ENCODE measurements around the gene CDH13. TPM values are rescaled to one million over a fixed set of nuclear protein-coding genes. Genes with fewer than 3 reads are reported as not detected.

CDH13 gene
- polyA plus RNA-seq, 1 donor from 2014 or later = 3.2 TPM

DNA sequence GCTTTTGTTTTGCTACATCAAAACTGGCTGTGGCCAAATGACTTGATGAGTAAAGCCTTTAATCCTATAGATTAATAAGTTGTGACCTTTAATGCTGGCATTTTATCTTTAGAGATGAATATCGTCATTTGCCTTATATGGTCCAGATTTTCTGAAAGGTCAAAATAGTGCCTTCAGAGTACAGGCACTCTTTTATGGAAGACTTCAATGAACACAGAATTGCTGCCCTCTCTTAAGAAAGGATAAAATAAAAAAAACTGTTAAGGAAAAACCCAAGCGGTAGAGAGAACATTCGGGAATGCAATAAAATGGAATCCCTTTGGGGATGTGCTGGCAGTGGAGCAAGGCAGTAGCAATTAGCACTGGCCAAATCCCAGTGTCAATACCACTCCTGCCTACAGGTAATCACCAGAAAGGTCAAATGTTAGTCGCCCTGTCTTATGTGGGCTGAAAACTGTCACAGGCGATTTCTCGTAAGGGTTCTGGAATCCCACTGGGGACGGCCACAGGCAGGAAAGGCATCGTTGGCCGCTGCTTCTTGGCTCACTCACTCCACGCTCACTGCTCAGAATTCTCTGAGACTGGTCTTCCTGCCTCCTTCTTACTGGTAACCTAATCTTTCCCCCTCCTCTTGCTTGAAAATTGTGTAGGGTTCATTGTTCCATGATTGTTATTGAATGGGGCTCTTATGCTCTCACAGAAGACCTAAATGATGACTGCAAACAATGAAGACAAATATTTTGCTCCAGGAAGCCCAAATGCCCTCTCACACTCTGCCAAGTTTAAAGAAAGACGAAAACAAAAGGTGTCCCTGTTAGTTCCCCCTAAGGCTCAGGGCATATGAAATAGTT is 1135.6 kb downstream of the CDH13 start:
- H2AFZ ChIP-seq (ENCODE audit: low read depth, low read length) = no peak overlapping the region
- H3K27ac ChIP-seq (ENCODE audit: low read length) = no peak overlapping the region
- no peaks in the 10 kb centered on the region for H3F3A ChIP-seq (ENCODE audit: insufficient read depth, low read length, poor library complexity, severe bottlenecking)
- TF ChIP-seq MXI1 (conservative IDR thresholded peaks at IDR 0.05; ENCODE audit: poor library complexity, severe bottlenecking) (no peak), EP300 (conservative IDR thresholded peaks at IDR 0.05; ENCODE audit: poor library complexity, severe bottlenecking) (no peak), RAD21 (conservative IDR thresholded peaks at IDR 0.05) (no peak), SMC3 (conservative IDR thresholded peaks at IDR 0.05; ENCODE audit: poor library complexity) (no peak), EZH2 (IDR thresholded peaks at IDR 0.05; ENCODE audit: borderline replicate concordance, insufficient read depth, low read length, poor library complexity, severe bottlenecking) (no peak), TAF1 (IDR thresholded peaks at IDR 0.05; ENCODE audit: low read depth) (no peak), REST (IDR thresholded peaks at IDR 0.05; ENCODE audit: borderline replicate concordance) (no peak), POLR2AphosphoS5 (IDR thresholded peaks at IDR 0.05) (no peak)
- TF ChIP-seq, protein P1, sequence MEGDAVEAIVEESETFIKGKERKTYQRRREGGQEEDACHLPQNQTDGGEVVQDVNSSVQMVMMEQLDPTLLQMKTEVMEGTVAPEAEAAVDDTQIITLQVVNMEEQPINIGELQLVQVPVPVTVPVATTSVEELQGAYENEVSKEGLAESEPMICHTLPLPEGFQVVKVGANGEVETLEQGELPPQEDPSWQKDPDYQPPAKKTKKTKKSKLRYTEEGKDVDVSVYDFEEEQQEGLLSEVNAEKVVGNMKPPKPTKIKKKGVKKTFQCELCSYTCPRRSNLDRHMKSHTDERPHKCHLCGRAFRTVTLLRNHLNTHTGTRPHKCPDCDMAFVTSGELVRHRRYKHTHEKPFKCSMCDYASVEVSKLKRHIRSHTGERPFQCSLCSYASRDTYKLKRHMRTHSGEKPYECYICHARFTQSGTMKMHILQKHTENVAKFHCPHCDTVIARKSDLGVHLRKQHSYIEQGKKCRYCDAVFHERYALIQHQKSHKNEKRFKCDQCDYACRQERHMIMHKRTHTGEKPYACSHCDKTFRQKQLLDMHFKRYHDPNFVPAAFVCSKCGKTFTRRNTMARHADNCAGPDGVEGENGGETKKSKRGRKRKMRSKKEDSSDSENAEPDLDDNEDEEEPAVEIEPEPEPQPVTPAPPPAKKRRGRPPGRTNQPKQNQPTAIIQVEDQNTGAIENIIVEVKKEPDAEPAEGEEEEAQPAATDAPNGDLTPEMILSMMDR (IDR thresholded peaks at IDR 0.05; ENCODE audit: poor library complexity, severe bottlenecking) = no peak
- no peaks in the 10 kb centered on the region for H3K36me3 ChIP-seq (ENCODE audit: insufficient read depth, low read length)
- H3K79me2 ChIP-seq (replicated peaks; ENCODE audit: insufficient read depth, low read length) = no peaks in the 10 kb centered on the region
- H4K20me1 ChIP-seq (ENCODE audit: insufficient read depth) = no peaks in the 10 kb centered on the region
- no peaks in the 10 kb centered on the region for H3K9me2 ChIP-seq (ENCODE audit: insufficient read depth, low read length)
- no peak overlapping the region for H3K4me3 ChIP-seq (ENCODE audit: low read length)
- no peaks in the 10 kb centered on the region for H3K9me3 ChIP-seq (ENCODE audit: low read length)
- H3K9ac ChIP-seq (ENCODE audit: low read length) = no peak overlapping the region
- H3K27me3 ChIP-seq (ENCODE audit: insufficient read depth, low read depth, low read length) = no peaks in the 10 kb centered on the region
- H3K4me2 ChIP-seq (ENCODE audit: low read length) = no peak overlapping the region

DNA sequence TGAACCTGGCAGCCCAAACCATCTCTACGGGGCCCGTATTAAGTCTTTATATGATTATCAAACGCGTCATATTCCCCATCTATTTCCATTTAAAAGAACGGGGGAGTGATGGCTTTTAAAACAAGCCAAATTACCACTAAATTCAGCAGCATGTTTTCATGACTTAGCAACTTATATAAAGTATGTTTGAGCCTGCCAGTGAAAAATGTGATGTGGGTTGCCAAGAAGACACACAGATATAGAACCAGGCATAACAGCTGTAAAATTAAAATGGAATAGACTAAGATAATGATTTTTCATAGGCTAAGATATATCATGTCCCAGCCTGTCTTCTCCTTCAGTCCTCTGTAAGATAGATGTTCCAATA is 1136.2 kb downstream of the CDH13 start:
- Histone ChIP-seq H3K4me3 (ENCODE audit: low read length) (no peak overlapping the region), H3K27me3 (ENCODE audit: insufficient read depth, low read depth, low read length) (no peaks in the 10 kb centered on the region), H4K20me1 (ENCODE audit: insufficient read depth) (no peaks in the 10 kb centered on the region), H3K79me2 (replicated peaks; ENCODE audit: insufficient read depth, low read length) (no peaks in the 10 kb centered on the region), H3K9me3 (ENCODE audit: low read length) (no peaks in the 10 kb centered on the region), H3K9me2 (ENCODE audit: insufficient read depth, low read length) (no peaks in the 10 kb centered on the region), H3K27ac (ENCODE audit: low read length) (no peak overlapping the region), H3K9ac (ENCODE audit: low read length) (no peak overlapping the region), H3K4me2 (ENCODE audit: low read length) (no peak overlapping the region), H2AFZ (ENCODE audit: low read depth, low read length) (no peak overlapping the region), H3F3A (ENCODE audit: insufficient read depth, low read length, poor library complexity, severe bottlenecking) (no peaks in the 10 kb centered on the region), H3K36me3 (ENCODE audit: insufficient read depth, low read length) (no peaks in the 10 kb centered on the region)
- TF ChIP-seq EZH2 (IDR thresholded peaks at IDR 0.05; ENCODE audit: borderline replicate concordance, insufficient read depth, low read length, poor library complexity, severe bottlenecking) (no peak), EP300 (conservative IDR thresholded peaks at IDR 0.05; ENCODE audit: poor library complexity, severe bottlenecking) (no peak), MXI1 (conservative IDR thresholded peaks at IDR 0.05; ENCODE audit: poor library complexity, severe bottlenecking) (no peak), RAD21 (conservative IDR thresholded peaks at IDR 0.05) (no peak), REST (IDR thresholded peaks at IDR 0.05; ENCODE audit: borderline replicate concordance) (no peak), POLR2AphosphoS5 (IDR thresholded peaks at IDR 0.05) (no peak), TAF1 (IDR thresholded peaks at IDR 0.05; ENCODE audit: low read depth) (no peak), SMC3 (conservative IDR thresholded peaks at IDR 0.05; ENCODE audit: poor library complexity) (no peak)
- TF ChIP-seq, protein P1 (IDR thresholded peaks at IDR 0.05; ENCODE audit: poor library complexity, severe bottlenecking) = no peak

Measured in neural cell (in vitro differentiated cells).